ENCODE results near the gene ERN2.
"Not testable (repeated sequence)": the region's sequence is repeated elsewhere in the genome, so short reads cannot be mapped to it uniquely, and the experiment has no call there.

ERN2 gene

DNA sequence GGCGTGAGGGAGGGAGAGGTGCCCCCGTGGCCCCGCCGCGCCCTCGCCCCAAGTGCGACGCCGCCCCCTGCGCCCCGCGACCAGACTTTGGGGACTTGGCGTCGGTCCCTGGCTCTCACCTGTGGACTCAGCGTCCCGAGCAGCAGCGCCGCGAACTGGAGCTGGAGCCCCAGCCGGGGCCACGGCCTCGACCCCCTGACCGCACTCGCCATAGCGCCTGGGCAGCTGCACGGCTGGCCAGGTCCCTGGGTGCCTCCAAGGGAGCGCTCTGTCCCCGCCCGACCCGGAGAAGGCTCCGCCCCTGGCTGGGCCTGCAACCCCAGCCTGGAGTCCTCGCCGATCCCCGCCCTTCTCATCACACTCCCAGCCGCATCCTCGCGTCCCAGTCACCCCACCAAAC, at the start of gene ERN2:
Gene ERN2, minus strand, starts transcription at position 247 of the 400 bp plus-strand sequence. Its CDS starts 35 bp downstream, at position 212.
- DNase-seq (ENCODE audit: low spot score): no peak

DNA sequence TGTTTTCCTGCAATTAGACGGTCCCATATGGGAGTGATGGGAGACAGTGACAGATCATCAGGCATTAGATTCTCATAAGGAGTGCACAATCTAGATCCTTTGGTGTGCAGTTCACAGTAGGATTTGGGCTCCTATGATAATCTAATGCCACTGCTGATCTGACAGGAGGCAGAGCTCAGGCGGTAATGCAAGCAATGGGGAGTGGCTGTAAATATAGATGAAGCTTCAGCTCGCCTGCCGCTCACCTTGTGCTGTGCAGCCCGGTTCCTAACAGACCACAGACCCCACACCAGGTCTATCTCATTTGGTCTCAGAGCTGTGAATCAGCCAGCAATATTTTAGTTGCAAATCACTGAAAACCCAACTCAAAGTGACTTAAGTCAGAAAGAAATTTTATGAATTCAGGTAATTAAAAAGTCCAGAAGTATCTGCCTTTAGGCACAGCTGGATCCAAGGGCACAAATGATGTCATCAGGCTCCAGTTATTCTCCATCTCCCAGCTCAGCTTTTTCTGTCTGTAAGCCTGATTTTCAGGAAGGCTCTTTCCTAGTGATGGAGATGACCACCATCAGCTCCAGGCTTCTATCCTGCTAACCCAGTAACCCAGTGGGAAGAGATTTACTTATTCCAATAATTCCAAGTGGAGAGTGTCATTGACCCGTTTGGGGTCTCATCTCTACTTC, 45.1 kb upstream of the ERN2 start:
- no peak for DNase-seq (ENCODE audit: low spot score)

DNA sequence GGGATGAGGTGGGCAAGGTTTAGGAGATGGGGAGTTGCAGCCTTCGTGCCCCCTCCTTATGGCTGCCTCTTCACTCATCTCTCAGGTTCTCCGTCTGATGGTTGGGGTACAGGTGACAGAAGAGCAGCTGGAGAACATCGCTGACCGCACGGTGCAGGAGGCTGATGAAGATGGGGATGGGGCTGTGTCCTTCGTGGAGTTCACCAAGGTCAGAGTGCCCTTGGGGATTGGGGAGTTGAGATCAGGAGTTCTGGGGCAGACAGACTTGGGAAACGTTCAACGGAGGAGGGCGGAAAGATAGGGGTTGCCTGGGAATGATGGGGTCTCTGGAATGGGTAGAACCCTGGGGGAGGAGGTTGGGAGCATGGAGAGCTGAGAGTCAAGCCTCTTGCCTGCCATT, 44.1 kb upstream of the ERN2 start:
- no peak for DNase-seq (ENCODE audit: low spot score)

DNA sequence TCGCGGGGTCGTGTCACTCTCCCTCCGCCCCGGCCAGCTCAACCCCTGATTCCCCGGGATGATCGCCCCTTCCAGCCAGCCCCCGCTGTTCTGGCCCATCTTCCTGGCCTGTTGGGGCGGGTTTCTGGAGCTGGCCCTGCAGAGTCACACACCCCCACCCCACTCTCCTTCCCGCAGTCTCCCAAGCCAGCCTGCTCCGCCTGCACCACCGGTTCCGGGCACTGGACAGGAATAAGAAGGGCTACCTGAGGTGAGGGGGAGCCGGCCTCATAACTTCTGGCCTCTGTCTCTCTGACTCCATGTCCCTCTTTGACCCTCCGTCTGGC, 42.4 kb upstream of the ERN2 start:
- no peak for DNase-seq (ENCODE audit: low spot score)

DNA sequence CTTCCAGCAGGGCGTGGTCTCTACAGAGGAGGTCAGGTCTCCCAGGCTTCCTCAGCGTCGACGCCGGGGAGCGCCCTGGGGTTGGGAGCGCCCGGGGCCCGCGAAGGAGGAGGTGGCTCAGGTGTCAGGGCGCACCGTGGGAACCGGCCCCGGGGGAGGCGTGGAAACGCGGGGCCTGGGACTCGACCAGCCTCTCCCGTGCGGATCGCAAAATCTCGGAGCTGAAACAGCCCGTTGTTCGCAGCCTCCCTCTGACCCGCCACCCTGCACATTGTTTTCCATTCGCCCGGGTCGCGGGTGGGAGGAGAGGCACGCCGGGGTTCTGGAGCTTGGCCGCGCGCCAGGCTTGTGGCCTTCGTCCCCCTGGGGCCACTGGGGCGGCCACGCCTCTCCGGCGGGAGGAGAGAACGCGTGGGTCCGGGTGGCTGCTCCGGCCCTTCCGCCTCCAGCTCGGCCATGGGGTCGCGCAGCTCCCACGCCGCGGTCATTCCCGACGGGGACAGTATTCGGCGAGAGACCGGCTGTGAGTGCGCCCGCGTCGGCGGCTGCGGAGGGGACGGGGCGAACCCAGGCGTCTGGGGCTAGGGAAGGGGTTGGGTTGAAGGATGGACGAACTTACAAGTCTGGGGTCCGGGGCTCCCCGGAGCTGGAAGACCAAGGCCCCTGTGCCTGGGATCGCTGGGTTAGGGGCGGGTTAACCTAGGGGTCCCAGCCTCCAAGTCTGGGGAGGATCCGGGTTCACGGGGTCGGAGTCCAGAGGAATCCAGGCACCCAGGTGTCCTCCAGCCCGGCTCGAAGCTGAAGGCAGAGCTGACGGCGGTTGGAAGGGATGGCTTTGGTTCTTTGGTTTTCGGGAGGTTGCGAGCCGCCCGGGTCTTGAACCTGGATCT, 41.8 kb upstream of the ERN2 start, which contains the start of gene CHP2:
Gene CHP2, plus strand, starts transcription at position 433 of the 890 bp plus-strand sequence. Its CDS starts 24 bp downstream, at position 457.
- no peak for DNase-seq (ENCODE audit: low spot score)

DNA sequence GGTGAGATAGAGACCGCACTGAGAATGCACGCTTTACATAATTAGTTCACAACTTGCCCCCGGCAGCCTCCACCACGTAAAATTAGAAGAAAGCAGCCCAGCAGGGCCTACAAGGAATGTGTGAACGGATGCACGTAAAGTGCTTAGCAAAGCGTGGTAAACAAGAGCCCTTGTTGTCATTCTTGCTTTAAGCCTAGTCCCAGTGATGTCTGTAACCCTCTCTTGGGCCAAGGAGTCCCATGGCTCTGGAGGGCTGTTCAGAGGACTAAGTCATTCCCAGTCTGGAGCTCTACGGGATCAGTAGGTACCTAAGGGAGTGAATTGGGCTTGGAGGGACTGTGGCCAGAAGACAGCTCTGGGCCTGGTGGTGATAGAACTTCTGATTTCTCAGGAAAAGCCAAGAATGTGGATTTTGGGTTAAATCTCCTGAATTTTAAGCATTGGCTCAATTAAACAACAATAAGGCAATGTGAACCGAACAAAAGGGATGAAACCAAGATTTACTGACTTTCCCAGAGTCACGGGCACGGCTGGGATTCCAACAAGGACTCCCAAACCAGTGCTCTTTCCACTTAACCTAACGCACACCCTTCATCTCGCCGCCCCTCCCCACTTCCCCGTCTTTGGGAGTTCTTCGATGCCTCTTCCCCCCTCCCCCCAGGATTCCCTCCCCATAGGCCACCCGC, 41.0 kb upstream of the ERN2 start:
- no peak for DNase-seq (ENCODE audit: low spot score)

DNA sequence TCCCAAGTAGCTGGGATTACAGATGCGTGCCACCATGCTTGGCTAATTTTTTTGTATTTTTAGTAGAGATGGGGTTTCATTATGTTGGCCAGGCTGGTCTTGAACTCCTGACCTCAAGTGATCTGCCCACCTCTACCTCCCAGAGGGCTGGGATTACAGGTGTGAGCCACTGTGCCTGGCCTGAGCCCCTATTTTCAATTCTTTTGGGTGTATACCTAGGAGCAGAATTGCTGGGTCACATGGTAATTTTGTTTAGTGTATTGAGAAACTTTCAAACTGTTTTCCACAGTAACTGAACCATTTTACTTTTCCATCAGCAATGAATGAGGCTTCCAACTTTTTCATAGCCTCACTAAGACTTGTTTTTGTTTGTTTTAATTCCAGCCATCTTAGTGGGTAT, 38.0 kb upstream of the ERN2 start:
- not testable (repeated sequence) for DNase-seq (ENCODE audit: low spot score)

DNA sequence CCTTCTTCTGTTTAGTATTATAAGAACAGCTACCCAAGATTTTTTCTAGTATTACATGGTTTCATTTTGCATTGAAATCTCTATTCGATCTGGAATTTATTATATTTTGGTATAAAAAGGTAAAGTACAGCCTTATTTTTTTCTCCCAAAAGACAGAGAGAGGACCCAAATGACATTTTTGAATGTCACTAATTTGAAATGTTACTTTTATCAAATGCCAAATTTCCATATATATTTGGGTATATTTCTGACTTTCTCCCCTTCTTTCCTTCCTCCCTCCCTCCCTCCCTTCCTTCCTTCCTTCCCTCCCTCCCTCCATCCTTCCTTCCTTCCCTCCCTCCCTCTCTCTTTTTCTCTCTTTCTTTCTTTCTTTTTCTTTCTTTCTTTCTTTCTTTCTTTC, 35.6 kb upstream of the ERN2 start:
- DNase-seq (ENCODE audit: low spot score): no peak

DNA sequence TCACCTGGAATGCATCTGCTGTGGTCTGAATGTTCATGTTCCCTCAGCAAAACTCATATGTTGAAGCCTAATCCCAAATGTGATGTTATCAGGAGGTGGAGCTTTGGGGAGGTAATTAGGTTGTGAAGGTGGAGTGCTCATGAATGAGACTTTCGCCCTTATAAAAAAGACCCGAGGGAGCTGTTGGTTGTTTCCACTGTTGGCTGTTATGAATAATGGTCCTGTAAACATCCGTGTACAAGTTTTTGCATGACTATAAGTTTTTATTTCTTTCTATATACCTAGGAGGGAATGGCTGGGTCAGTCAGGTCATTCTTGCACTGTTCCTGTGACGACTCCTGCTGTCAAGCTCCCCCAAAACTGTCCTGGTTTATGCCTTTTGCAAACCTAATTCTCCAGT, 32.2 kb upstream of the ERN2 start:
- DNase-seq (ENCODE audit: low spot score): no peak

DNA sequence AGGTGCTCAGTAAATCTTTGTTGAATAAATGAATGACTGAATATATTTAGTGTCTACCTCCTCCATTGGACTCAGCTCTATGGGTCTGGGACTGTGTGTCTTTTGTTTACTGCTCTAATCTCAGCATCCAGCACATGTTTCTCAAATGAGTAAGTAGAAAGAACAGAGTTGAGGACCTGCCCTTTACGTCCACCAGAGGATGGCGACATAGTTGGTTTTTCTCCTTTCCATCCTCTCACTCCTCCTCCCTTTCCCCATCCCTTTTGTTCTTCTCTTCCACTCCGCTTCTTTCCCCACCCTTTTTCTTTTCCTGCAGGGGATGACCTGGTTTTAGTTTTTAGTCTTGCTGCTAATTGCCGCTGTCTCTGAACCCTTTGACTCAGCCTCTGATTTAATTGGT, 29.7 kb upstream of the ERN2 start:
- DNase-seq (ENCODE audit: low spot score): no peak

DNA sequence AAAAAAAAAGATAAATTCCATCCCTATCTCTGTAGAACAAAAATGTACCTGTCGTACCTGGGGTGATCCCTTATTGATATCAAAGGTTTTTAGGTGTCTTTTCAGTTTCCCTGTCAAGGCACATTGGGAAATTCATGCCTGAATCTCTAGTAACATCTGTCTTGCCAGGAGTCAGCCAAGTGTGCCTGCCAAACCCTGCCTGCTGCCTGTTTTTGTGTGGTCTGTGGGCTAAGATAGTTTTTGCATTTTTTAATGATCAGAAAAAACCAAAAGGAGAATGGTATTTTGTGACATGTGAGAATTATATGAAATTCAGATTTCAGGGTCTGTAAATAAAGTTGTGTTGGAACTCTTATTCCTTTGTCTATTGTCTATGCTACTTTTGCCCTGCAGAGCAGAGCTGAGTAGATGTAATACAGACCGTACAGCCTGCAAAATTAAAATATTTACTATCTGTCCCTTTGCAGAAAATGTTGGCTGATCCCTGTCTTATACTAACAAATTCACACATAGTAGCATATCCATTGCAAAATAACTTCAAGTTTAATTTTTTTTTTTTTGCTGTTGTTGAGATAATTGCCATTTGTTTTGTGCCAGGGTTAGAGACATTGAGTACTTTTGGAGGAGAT, 28.8 kb upstream of the ERN2 start:
- no peak for DNase-seq (ENCODE audit: low spot score)

DNA sequence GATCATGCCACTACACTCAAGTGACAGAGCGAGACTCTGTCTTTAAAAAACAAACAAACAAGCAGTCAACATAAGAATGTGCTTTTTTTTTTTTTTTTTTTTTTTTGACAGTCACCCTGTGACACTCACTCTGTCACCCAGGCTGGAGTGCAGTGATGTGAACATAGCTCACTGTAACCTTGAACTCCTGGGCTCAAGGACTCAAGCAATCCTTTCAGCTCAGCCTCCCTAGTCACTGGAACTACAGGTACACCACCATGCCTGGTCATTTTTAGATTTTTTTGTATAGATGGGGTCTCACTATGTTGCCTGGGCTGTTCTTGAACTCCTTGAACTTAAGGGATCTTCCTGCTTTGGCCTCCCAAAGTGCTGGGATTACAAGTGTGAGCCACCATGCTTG, 26.5 kb upstream of the ERN2 start:
- no peak for DNase-seq (ENCODE audit: low spot score)

DNA sequence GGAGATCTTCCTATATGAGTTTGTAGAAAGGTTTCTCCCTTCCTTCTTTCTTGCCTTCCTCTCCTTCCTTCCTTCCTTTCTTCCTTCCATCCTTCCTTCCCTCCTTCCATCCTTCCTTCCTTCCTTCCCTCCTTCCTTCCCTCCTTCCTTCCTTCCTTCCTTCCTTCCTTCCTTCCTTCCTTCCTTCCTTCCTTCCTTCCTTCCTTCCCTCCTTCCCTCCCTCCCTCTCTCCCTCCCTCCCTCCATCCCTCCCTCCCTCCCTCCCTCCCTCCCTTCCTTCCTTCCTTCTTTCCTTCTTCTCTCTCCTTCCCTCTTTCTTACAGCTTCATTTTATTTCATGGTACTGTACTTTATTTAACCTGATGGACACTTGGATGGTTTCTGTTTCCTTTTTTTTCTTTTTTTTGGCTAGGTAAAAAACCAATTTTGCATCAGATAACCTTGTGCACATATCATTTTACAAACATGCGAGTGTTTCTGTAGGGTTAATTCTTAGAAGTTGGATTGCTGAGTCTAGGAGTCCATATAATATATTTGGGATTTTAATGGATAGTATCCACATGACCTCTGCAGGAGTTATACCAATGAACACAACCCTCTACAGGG, 24.5 kb upstream of the ERN2 start:
- not testable (repeated sequence) for DNase-seq (ENCODE audit: low spot score)

DNA sequence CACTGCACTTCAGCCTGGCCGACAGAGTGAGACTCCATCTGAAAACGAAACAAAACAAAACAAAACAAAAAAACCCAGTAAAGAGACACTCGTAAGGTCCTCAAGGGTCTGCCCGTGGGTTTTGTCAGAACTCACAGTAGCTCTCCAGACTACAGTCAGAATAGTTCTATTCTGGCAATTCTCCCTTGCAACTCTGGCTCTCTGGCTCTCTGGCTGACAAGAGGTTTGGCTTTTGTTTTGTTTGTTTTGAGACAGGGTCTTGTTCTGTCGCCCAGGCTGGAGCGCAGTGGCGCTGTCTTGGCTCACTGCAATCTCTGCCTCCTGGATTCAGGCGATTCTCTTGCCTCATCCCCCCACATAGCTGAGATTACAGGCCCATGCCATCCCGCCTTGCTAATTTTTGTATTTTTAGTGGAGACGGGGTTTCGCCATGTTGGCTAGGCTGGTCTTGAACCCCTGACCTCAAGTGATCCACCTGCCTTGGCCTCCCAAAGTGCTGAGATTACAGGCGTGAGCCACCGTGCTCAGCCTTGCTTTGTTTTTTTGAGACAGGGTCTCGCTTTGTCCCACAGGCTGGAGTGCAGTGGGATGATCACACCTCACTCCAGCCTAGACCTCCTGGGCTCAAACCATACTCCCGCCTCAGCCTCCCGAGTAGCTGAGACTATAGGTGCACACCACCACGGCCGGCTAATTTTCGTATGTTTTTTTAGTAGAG, 21.3 kb upstream of the ERN2 start:
- no peak for DNase-seq (ENCODE audit: low spot score)

DNA sequence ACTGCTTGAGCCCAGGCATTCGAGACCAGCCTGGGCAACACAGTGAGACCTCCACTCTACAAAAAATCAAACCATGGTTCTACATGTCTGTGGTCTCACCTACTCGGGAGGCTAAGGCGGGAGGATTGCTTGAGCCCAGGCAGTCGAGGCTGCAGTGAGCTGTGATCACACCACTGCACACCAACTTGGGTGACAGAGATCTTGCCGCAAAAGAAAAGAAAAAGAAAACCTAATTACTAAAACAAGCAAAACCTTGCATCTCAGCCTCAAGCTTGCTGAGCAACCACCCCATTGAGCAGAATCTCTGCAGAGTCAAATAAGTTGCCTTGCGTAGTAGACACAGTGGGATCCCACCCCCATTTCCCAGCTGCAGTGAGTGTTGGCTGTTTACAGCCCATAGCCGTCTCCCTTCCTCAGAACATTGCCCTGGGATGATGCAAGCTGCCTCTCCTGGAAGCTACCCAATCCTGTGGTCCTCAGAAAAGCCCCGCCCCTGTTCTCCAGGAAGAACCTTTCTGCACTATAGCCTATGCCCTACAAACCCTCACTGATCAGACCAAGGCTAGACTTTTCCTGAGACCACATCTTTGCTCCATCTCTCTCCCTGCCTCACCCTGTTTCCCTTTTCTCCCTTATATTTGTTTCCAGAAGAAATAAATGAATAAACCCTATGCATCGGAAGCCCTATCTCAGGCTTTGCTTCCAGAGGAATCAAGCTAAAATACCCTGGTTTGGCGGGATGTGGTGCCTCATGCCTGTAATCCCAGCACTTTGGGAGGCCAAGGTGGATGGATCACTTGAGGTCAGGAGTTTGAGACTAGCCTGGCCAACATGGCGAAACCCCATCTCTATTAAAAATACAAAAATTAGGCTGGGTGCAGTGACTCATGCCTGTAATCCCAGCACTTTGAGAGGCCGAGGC, 16.7 kb upstream of the ERN2 start:
- DNase-seq (ENCODE audit: low spot score): peak; percentile 74

DNA sequence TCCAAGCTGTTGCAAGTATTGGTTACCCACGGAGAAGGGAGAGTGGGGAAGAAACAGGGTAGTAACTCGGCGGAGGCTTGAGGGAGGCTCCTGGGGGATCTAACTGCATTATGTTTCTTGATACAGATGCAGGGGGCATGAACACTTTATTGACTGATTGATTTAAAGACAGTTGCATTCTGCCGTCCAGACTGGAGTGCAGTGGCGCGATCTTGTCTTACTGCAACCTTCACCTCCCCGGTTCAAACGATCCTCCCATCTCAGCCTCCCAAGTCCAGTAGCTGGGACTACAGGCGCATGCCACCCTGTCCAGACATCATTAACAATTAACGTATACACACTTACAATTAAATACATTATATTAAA, 15.1 kb upstream of the ERN2 start:
- DNase-seq (ENCODE audit: low spot score): no peak

DNA sequence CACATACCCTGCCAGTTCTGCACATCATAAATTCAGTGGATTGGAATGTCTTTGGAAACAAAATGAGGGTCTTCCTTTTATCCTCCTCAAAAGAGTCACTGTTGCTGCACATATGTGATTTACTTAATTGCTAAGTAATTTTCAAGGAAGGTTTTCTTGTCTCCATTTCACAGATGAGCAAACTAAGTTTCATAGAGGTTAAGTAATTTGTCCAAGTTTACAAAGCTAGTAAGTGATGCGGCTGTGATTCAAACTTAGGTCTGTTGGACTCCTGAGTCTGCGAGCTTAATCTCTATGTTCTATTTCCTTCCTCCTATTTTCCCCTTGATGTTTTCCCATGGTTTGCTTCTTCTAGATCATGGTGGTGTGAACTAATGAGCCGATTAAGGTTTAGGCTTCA, 13.7 kb upstream of the ERN2 start:
- DNase-seq (ENCODE audit: low spot score): no peak

DNA sequence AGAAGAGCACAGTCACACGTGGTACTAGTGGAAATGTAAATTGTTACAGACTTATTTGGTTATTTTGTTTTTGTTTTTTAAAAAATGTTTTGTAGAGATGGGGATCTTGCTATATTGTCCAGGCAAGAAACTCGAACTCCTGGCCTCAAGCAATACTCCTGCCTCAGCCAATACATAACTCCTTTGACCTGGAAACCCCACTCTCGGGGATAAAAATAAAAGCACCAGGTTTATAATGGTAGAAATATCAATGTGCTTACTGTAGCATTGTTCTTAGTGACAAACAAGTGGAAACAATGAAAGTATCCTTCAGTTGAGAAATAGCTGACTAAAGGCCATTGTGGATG, 11.7 kb upstream of the ERN2 start:
- no peak for DNase-seq (ENCODE audit: low spot score)

DNA sequence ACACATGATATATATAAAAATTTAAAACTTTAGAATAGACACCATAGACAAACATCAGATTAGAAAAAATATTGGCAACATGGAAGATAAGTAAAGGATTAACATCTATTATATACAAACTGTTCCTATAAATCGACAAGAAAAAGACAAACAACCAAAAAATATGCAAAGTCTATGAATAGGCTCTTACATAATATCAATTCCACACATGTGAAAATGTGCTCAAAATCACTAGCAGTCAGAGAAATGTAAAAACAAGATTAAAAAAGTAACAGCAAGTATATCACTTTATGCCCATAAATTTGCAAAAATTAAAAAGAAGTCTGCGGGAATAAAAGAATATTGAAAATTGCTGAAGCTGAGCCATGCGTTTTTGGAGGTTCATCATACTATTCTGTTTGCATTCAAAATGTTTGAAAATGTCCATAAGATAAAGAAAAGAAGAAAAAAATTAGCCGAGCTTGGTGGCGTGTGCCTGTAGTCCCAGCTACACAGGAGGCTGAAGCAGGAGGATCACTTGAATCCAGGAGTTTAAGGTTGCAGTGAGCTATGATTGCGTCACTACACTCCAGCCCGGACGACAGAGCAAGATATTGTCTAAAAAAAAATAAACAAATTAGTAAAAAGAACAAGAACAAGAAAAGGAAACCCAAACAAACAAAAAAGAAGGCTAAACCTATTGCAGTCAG, 11.2 kb upstream of the ERN2 start:
- no peak for DNase-seq (ENCODE audit: low spot score)
